SU-DHL-6 (cell line): ENCODE data around the gene SHC3.

Source experiments
- H2AFZ ChIP-seq: fragments of 200-600 bp; sonication (generic); 2 replicates; pipeline ENCODE4 v1.6.1; 2014; ENCODE audit warnings: low read depth, mild to moderate bottlenecking, moderate library complexity, mixed read lengths, antibody characterized with exemption, low read length; ENCODE audit not compliant: severe bottlenecking
- H3F3A ChIP-seq: fragments of 200-600 bp; shearing (Covaris generic); 2 replicates; pipeline ENCODE4 v1.6.0; 2016; ENCODE audit warnings: antibody characterized with exemption, mild to moderate bottlenecking; ENCODE audit not compliant: insufficient read depth
- H3K27ac ChIP-seq: fragments of 200-600 bp; sonication (generic); 2 replicates; pipeline ENCODE4 v1.5.1; 2016; ENCODE audit warnings: low read depth, mild to moderate bottlenecking, low read length, moderate library complexity, mixed read lengths
- H3K27me3 ChIP-seq: fragments of 200-600 bp; sonication (generic), shearing (Covaris generic); 2 replicates; pipeline ENCODE4 v1.6.0; 2014; ENCODE audit warnings: mild to moderate bottlenecking, low read length
- H3K36me3 ChIP-seq: fragments of 200-600 bp; sonication (generic); 2 replicates; pipeline ENCODE4 v1.6.1; 2014; ENCODE audit warnings: mild to moderate bottlenecking, low read length, mixed read lengths
- H3K4me2 ChIP-seq: fragments of 300-600, 200-600 bp; shearing (Covaris generic), sonication (generic); 2 replicates; pipeline ENCODE4 v1.6.0; 2014; ENCODE audit warnings: low read length, low read depth, mild to moderate bottlenecking; ENCODE audit not compliant: poor library complexity, severe bottlenecking
- H3K4me3 ChIP-seq: fragments of 200-600 bp; sonication (generic); 2 replicates; pipeline ENCODE4 v1.5.1; 2014; ENCODE audit warnings: antibody characterized with exemption, low read length, mild to moderate bottlenecking, mixed read lengths; ENCODE audit not compliant: insufficient read depth, poor library complexity, severe bottlenecking
- H3K79me2 ChIP-seq: fragments of 200-600 bp; sonication (generic); 2 replicates; pipeline ENCODE4 v1.6.1; 2014; ENCODE audit warnings: mild to moderate bottlenecking, low read length, moderate library complexity; ENCODE audit not compliant: insufficient read depth
- H3K9ac ChIP-seq: fragments of 200-600 bp; sonication (generic); 2 replicates; pipeline ENCODE4 v1.7.0; 2014; ENCODE audit warnings: mild to moderate bottlenecking, low read length
- H3K9me2 ChIP-seq: fragments of 200-600 bp; sonication (generic); replicated peaks from 2 replicates; pipeline ENCODE4 v1.6.1; 2014; ENCODE audit warnings: low read length; ENCODE audit not compliant: insufficient read depth
- H3K9me3 ChIP-seq: fragments of 200-600 bp; sonication (generic); 2 replicates; pipeline ENCODE4 v1.6.1; 2014; ENCODE audit warnings: low read length, mixed read lengths; ENCODE audit not compliant: insufficient read depth
- H4K20me1 ChIP-seq: fragments of 200-600 bp; sonication (generic); 2 replicates; pipeline ENCODE4 v1.6.1; 2014; ENCODE audit warnings: low read depth, mild to moderate bottlenecking, antibody characterized with exemption, low read length, moderate library complexity, mixed read lengths
- EZH2phosphoT487 ChIP-seq: fragments of 200-600 bp; sonication (generic), shearing (Covaris generic); conservative IDR thresholded peaks from 2 replicates; pipeline ENCODE4 v1.6.1; 2018; ENCODE audit warnings: mild to moderate bottlenecking, antibody characterized with exemption, low read length, moderate library complexity, mixed read lengths
- TF ChIP-seq, protein P1 (sequence below): fragments of 200-600 bp; sonication (generic); IDR thresholded peaks from one replicate; pipeline ENCODE4 v1.5.1; 2017; ENCODE audit warnings: antibody characterized with exemption, mild to moderate bottlenecking, low read length, moderate library complexity; ENCODE audit not compliant: insufficient read depth, poor library complexity, severe bottlenecking

Gene SHC3

GRCh38 chr9:89225036-89225435 is 46.4 kb upstream of the SHC3 start:
- no peaks in the 10 kb centered on the region for H3K79me2 ChIP-seq
- H4K20me1 ChIP-seq: no peaks in the 10 kb centered on the region
- H3K4me2 ChIP-seq: no peak overlapping the region
- no peak overlapping the region for H2AFZ ChIP-seq
- H3K9me3 ChIP-seq: no peaks in the 10 kb centered on the region
- no peaks in the 10 kb centered on the region for H3F3A ChIP-seq
- no peak overlapping the region for H3K4me3 ChIP-seq
- no peaks in the 10 kb centered on the region for H3K27me3 ChIP-seq
- H3K27ac ChIP-seq: no peak overlapping the region
- H3K9me2 ChIP-seq: no peaks in the 10 kb centered on the region
- no peaks in the 10 kb centered on the region for H3K36me3 ChIP-seq
- no peak overlapping the region for H3K9ac ChIP-seq
- TF ChIP-seq, protein P1, sequence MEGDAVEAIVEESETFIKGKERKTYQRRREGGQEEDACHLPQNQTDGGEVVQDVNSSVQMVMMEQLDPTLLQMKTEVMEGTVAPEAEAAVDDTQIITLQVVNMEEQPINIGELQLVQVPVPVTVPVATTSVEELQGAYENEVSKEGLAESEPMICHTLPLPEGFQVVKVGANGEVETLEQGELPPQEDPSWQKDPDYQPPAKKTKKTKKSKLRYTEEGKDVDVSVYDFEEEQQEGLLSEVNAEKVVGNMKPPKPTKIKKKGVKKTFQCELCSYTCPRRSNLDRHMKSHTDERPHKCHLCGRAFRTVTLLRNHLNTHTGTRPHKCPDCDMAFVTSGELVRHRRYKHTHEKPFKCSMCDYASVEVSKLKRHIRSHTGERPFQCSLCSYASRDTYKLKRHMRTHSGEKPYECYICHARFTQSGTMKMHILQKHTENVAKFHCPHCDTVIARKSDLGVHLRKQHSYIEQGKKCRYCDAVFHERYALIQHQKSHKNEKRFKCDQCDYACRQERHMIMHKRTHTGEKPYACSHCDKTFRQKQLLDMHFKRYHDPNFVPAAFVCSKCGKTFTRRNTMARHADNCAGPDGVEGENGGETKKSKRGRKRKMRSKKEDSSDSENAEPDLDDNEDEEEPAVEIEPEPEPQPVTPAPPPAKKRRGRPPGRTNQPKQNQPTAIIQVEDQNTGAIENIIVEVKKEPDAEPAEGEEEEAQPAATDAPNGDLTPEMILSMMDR: no peak
- TF ChIP-seq EZH2phosphoT487: no peak

- Histone ChIP-seq H3K27me3 (no peaks in the 10 kb centered on the region), H3K4me3 (no peak overlapping the region), H3K9ac (no peak overlapping the region), H3K27ac (no peak overlapping the region), H3K4me2 (no peak overlapping the region), H4K20me1 (no peaks in the 10 kb centered on the region), H3K36me3 (no peaks in the 10 kb centered on the region), H3K9me2 (no peaks in the 10 kb centered on the region), H3F3A (no peaks in the 10 kb centered on the region), H3K9me3 (no peaks in the 10 kb centered on the region), H2AFZ (no peak overlapping the region), H3K79me2 (no peaks in the 10 kb centered on the region)
- TF ChIP-seq, protein P1: no peak
- TF ChIP-seq EZH2phosphoT487: no peak
These were observed 46.0 kb upstream of the SHC3 start for GRCh38 chr9:89224633-89225032.

GRCh38 chr9:89223396-89223977 is 44.9 kb upstream of the SHC3 start:
- no peak overlapping the region for H3K27ac ChIP-seq
- no peak overlapping the region for H3K4me2 ChIP-seq
- H3K79me2 ChIP-seq: no peaks in the 10 kb centered on the region
- TF ChIP-seq EZH2phosphoT487: no peak
- TF ChIP-seq, protein P1: no peak
- no peaks in the 10 kb centered on the region for H4K20me1 ChIP-seq
- H3K9ac ChIP-seq: no peak overlapping the region
- no peak overlapping the region for H3K4me3 ChIP-seq
- H2AFZ ChIP-seq: no peak overlapping the region
- H3F3A ChIP-seq: no peaks in the 10 kb centered on the region
- H3K27me3 ChIP-seq: no peaks in the 10 kb centered on the region
- no peaks in the 10 kb centered on the region for H3K36me3 ChIP-seq
- no peaks in the 10 kb centered on the region for H3K9me2 ChIP-seq
- H3K9me3 ChIP-seq: no peaks in the 10 kb centered on the region
